ENCODE data around the gene ALDH4A1.

- TF ChIP-seq POLR2AphosphoS5 (IDR thresholded peaks at IDR 0.05; ENCODE audit: low read depth, low read length) (no peak), TAF1 (IDR thresholded peaks at IDR 0.05; ENCODE audit: borderline replicate concordance, low read depth, low read length) (no peak)
Observed at GRCh38 chr1:18939398-18940302, 37.3 kb upstream of the ALDH4A1 start.
